ENCODE measurements around the gene SH3RF2. TPM values are rescaled to one million over a fixed set of nuclear protein-coding genes. Genes with fewer than 3 reads are reported as not detected.
"Not testable (repeated sequence)": the region's sequence is repeated elsewhere in the genome, so short reads cannot be mapped to it uniquely, and the experiment has no call there.

Gene SH3RF2
- polyA plus RNA-seq, 3 donors from 2014 or later: not detected

DNA sequence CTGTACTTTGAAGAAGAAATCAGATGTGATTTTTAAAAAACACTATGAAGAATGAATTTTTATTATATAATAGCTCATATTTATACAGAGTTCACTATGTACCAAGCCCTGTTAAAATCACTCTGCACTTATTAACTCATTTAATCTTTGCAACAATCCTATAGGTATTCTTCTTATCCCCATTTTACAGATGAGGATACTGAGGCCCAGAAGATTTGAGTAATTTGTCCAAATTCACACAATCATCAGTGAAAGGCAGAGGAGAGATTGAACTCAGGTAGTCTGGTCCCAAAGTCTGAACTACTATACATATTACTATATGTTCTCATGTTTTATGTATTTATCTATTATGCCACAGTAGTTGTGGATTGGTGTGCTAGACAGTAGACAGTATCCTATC is 152.9 kb downstream of the SH3RF2 start:
- H3K4me3 Mint-ChIP-seq: no peak overlapping the region
- no peaks in the 10 kb centered on the region for H3K4me1 Mint-ChIP-seq
- peaks cover 0 to 4% (median 0%) of the 10 kb centered on the region in 3 donors for H3K27me3 Mint-ChIP-seq (ENCODE audit: low read depth in 3 of 3)
- no peaks in the 10 kb centered on the region for H3K36me3 Mint-ChIP-seq
- DNase-seq: no peak
- H3K9me3 Mint-ChIP-seq: no peaks in the 10 kb centered on the region
- H3K27ac Mint-ChIP-seq: no peak overlapping the region

GRCh38 chr5:146091881-146092280 is 155.5 kb downstream of the SH3RF2 start:
- no peaks in the 10 kb centered on the region for H3K36me3 Mint-ChIP-seq
- no peak overlapping the region for H3K27ac Mint-ChIP-seq
- peaks cover 0 to 4% (median 0%) of the 10 kb centered on the region in 3 donors for H3K27me3 Mint-ChIP-seq (ENCODE audit: low read depth in 3 of 3)
- H3K4me3 Mint-ChIP-seq: no peak overlapping the region
- no peak for DNase-seq
- no peaks in the 10 kb centered on the region for H3K9me3 Mint-ChIP-seq
- H3K4me1 Mint-ChIP-seq: no peaks in the 10 kb centered on the region

GRCh38 chr5:146098047-146098446 is 161.7 kb downstream of the SH3RF2 start:
- H3K4me1 Mint-ChIP-seq: no peaks in the 10 kb centered on the region
- H3K27me3 Mint-ChIP-seq (ENCODE audit: low read depth in 3 of 3): peaks cover 0 to 2% (median 0%) of the 10 kb centered on the region in 3 donors
- H3K4me3 Mint-ChIP-seq: no peak overlapping the region
- H3K36me3 Mint-ChIP-seq: no peaks in the 10 kb centered on the region
- no peak for DNase-seq
- no peaks in the 10 kb centered on the region for H3K9me3 Mint-ChIP-seq
- H3K27ac Mint-ChIP-seq: no peak overlapping the region

- H3K36me3 Mint-ChIP-seq: peaks cover 0 to 9% (median 8%) of the 10 kb centered on the region in 3 donors
- no peaks in the 10 kb centered on the region for H3K4me1 Mint-ChIP-seq
- DNase-seq: no peak
- H3K27me3 Mint-ChIP-seq (ENCODE audit: low read depth in 3 of 3): no peaks in the 10 kb centered on the region
- no peaks in the 10 kb centered on the region for H3K9me3 Mint-ChIP-seq
- H3K4me3 Mint-ChIP-seq: no peak overlapping the region
- H3K27ac Mint-ChIP-seq: peak overlapping the region in 1 of 6 donors; percentile 21
These were observed 165.3 kb downstream of the SH3RF2 start for GRCh38 chr5:146101646-146102045.

DNA sequence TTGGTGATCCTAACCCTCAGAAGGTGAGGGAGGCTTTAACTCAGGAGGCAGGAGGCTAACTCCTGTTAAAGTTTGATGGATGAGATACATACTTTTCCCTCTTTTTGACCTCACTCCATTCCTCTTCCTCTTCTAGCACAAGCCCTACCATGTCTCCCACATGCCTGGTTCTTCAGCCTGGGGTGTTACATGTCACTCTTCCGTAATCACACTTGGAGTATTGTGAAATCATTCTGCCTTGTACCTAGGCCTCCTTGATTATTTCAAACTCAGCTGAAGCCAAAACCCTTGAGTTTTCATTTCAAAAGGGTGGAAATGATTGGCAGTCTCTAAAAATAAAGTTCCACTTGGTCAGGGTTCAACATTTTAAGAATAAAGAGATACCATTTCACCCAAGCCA is 167.2 kb downstream of the SH3RF2 start:
- H3K36me3 Mint-ChIP-seq: peaks cover 0 to 9% (median 8%) of the 10 kb centered on the region in 3 donors
- no peak for DNase-seq
- H3K4me1 Mint-ChIP-seq: no peaks in the 10 kb centered on the region
- H3K9me3 Mint-ChIP-seq: no peaks in the 10 kb centered on the region
- H3K4me3 Mint-ChIP-seq: no peak overlapping the region
- no peaks in the 10 kb centered on the region for H3K27me3 Mint-ChIP-seq (ENCODE audit: low read depth in 3 of 3)
- H3K27ac Mint-ChIP-seq: no peak overlapping the region

- no peaks in the 10 kb centered on the region for H3K4me1 Mint-ChIP-seq
- DNase-seq: no peak
- H3K27ac Mint-ChIP-seq: no peak within 1 kb of the TSS
- no peak within 1 kb of the TSS for H3K4me3 Mint-ChIP-seq
- H3K36me3 Mint-ChIP-seq: peaks cover 0 to 9% (median 8%) of the 10 kb centered on the region in 3 donors
- no peaks in the 10 kb centered on the region for H3K9me3 Mint-ChIP-seq
- no peaks in the 10 kb centered on the region for H3K27me3 Mint-ChIP-seq (ENCODE audit: low read depth in 3 of 3)
These were observed 169.1 kb downstream of the SH3RF2 start, which contains the start of gene PLAC8L1 for GRCh38 chr5:146105477-146105876. TSS of gene PLAC8L1 (minus strand) at chr5:146105577. CDS start at chr5:146104311, 1,266 bp downstream.

DNA sequence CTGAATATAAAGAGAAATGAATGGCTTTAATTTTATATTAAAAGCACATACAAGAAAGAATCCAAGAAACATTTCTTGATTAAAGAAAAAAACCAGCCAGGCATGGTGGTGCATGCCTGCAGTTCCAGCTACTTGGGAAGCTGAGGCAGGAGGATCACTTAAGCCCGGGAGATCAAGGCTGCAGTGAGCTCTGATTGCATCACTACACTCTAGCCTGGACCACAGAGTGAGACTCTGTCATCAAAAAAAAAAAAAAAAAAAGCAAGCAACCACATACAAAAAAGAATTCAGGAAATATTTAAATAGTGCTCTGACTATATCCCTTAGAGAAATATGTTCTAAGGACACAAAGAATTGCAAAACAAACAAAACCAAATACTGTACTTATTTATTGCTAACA is 171.5 kb downstream of the SH3RF2 start:
- no peak for DNase-seq
- Mint-ChIP-seq H3K36me3 (peaks cover 0 to 18% (median 12%) of the 10 kb centered on the region in 3 donors), H3K9me3 (no peaks in the 10 kb centered on the region), H3K27me3 (ENCODE audit: low read depth in 3 of 3) (no peaks in the 10 kb centered on the region), H3K4me1 (no peaks in the 10 kb centered on the region), H3K27ac (no peak overlapping the region), H3K4me3 (no peak overlapping the region)

DNA sequence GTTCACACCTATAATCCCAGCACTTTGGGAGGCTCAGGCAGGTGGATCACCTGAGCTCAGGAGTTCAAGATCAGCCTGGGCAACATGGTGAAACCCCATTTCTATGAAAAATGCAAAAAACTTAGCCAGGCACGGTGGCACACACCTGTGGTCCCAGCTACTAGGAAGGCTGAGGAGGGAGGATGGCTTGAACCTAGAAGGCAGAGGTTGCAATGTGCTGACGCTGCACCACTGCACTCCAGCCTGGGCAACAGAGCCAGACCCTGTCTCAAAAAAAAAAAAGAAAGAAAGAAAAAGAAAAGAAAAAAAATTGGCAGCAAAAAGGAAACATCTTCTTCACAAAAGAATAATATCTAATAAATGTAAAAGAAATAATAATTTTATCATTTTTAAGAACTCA is 172.5 kb downstream of the SH3RF2 start:
- not testable (repeated sequence) for H3K4me1 Mint-ChIP-seq; H3K27ac Mint-ChIP-seq; DNase-seq; H3K4me3 Mint-ChIP-seq; H3K27me3 Mint-ChIP-seq (ENCODE audit: low read depth in 3 of 3); H3K9me3 Mint-ChIP-seq
- H3K36me3 Mint-ChIP-seq: peaks cover 2 to 25% (median 12%) of the 10 kb centered on the region in 3 donors

- Mint-ChIP-seq H3K4me3 (no peak overlapping the region), H3K27ac (peak overlapping the region in 1 of 6 donors; percentile 19), H3K4me1 (no peaks in the 10 kb centered on the region), H3K36me3 (peaks cover 4 to 25% (median 10%) of the 10 kb centered on the region in 3 donors), H3K27me3 (ENCODE audit: low read depth in 3 of 3) (no peaks in the 10 kb centered on the region), H3K9me3 (no peaks in the 10 kb centered on the region)
- no peak for DNase-seq
These were observed 173.0 kb downstream of the SH3RF2 start for GRCh38 chr5:146109379-146109778.

- Mint-ChIP-seq H3K4me1 (no peaks in the 10 kb centered on the region), H3K36me3 (peaks cover 4 to 26% (median 4%) of the 10 kb centered on the region in 3 donors), H3K9me3 (no peaks in the 10 kb centered on the region), H3K27ac (no peak overlapping the region), H3K4me3 (no peak overlapping the region), H3K27me3 (ENCODE audit: low read depth in 3 of 3) (no peaks in the 10 kb centered on the region)
- DNase-seq: no peak
These were observed 175.0 kb downstream of the SH3RF2 start for GRCh38 chr5:146111409-146111808.

- Mint-ChIP-seq H3K4me3 (no peak overlapping the region), H3K27me3 (ENCODE audit: low read depth in 3 of 3) (no peaks in the 10 kb centered on the region), H3K27ac (peak overlapping the region in 1 of 6 donors; percentile 12), H3K36me3 (peaks cover 4 to 33% (median 8%) of the 10 kb centered on the region in 3 donors), H3K9me3 (no peaks in the 10 kb centered on the region), H3K4me1 (no peaks in the 10 kb centered on the region)
- no peak for DNase-seq
These were observed 176.1 kb downstream of the SH3RF2 start for GRCh38 chr5:146112476-146112875.

Other genes with a start within 250 kb of the SH3RF2 start
- 1 to 10 TPM in 2 of 3 donors, under 1 TPM in 1; 0.62 to 1.9 (median 1.4) TPM for gene PRELID2, start 101.2 kb upstream of the SH3RF2 start, polyA plus RNA-seq
- gene GRXCR2, start 63.6 kb upstream of the SH3RF2 start, polyA plus RNA-seq: not detected
- gene PLAC8L1, start 169.0 kb downstream of the SH3RF2 start, polyA plus RNA-seq: not detected
- gene LARS1, start 246.1 kb downstream of the SH3RF2 start, polyA plus RNA-seq: 10 to 100 TPM; 45.3 to 86.3 (median 72.6) TPM

Data from immature natural killer cell (primary cell).